COLO668 (cell line): ENCODE results near the gene OR6S1.
"Not testable (repeated sequence)": the region's sequence is repeated elsewhere in the genome, so short reads cannot be mapped to it uniquely, and the experiment has no call there.

Experiments
- DNase-seq: peaks from one replicate; lab custom pipeline; 2025; ENCODE audit not compliant: unreplicated experiment; lab: John Stamatoyannopoulos, UW

OR6S1 gene

DNA sequence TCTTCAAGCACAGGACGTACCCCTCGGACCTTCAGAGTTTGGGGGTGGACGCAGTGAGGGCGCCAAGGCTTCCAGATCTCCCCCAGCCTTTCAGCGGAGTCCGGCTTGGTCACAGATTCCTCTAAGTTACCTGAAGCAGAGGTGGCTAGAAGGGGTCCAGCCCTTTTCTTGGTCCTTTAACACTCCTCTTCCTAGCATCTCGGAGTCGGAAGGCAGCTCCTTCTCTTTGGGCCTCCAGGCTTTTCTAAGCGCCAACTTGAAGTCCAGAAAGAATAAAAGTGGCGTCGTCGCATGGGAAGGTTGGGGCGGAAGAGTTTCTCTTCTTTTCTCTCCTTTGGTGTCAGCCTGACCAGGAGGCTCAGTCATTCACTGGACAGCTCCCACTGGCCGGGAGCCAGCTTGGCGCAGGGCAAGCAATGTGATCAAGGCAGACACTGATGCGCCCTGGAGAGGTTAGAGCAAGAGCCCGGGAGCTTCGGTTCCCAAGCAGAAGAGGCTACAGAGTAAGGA, 9.6 kb downstream of the OR6S1 start:
- peak; percentile 9 for DNase-seq

DNA sequence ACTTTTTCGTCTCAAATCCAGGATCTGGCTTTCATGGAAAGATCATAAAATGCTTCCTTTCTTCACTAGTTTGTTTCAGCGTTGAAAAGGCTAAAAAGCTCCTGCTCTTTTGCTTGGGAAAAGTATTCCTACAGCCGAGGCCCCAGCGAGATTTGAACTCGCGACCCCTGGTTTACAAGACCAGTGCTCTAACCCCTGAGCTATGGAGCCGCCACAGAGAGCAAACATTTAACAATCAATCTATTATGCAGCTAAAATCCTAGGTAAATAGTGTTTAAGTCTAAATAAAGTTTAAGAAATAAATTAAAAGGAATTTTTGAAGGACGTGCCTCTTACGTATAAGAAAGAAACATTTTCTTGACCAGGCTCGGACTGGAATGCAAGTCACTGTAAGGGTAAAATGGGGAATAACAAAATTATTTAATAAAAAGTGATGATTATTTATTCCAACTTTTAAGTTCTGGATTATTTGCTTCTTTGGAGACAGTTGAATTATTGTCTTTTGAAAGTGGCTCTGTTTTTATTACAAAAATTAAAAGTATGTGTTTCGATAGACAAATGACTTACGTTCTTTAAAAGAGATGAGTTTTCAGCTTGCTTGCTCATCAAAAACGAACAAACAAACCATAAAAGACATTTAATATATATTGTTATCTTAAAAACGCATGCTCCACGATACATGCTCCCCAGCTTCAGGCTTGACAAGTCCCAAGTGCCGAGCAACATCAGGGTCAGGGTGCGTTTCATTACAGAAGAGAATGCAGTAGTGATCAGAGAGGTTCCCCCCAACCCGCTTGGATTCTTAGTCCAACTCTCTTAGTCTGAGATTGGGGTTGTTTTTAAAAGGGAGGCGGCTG, 10.2 kb downstream of the OR6S1 start:
- peak; percentile 38 for DNase-seq

DNA sequence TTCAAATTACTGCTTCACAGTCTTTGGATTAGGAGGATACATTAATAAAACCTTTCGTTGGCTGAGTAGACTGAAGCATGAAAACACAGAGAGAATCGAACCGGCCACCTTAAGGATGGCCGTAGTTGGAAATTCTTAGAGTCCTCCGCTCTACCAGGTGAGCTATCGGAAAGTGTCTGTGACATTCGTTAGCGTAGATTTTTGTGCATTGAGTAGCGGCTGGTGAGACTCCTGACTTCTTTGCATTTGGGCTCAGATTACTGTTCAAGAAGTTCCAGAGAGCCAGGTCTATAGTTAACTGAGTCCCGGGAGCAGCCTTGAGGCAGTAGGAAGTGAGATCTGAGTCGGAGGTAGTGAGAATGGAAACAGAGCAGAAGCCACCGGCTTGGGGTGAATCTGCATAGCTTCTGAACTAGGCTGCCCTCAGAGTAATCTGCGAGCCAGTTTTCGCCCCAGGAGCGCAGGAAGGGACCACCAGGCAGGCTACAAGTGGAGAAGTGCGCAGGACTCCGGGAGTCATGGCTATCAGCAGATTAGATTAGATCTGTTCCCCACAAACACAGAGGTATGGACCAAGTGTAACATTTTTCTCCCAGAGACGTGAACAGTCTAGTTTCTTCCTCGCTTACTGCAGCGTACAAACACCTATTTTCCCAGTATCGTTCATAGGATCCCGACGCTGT, 11.0 kb downstream of the OR6S1 start:
- no peak for DNase-seq

GRCh38 chr14:20628063-20628854, 13.2 kb downstream of the OR6S1 start:
- no peak for DNase-seq

DNA sequence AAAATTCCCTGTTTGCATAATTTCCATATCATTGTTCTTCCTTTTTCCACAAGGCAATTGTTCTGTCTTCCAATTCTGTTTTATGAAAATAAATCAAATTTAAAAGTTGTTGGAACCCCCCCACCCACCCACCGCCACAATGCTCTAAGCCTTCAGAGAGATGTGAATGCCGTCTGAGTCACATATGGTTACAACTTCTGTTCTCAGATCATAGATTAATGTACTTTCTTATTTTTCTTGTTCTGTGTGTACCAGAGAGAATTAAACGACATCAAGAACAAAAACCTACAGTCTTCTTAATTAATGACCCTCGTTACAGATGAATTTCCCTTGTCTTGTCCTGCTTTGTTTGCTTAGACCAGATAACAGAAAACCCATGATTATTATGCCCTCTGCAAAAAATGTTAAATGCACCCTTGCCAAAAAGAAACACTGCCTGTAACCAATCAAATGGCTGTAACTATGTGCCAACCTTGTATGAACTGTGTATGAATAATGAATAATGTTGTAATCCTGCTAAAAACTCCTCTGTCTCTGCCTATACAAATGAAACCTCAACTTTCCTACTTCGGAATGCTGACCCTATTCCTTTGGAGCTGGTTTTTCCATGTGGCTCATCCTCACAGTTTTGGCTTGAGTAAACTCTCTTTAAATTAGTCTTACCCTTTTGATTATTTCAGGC, 14.0 kb downstream of the OR6S1 start:
- DNase-seq = no peak

- DNase-seq = no peak
These were observed 15.2 kb downstream of the OR6S1 start for GRCh38 chr14:20626274-20626673.

GRCh38 chr14:20624495-20625070, 16.9 kb downstream of the OR6S1 start:
- DNase-seq = no peak

GRCh38 chr14:20623798-20624197, 17.7 kb downstream of the OR6S1 start:
- no peak for DNase-seq

DNA sequence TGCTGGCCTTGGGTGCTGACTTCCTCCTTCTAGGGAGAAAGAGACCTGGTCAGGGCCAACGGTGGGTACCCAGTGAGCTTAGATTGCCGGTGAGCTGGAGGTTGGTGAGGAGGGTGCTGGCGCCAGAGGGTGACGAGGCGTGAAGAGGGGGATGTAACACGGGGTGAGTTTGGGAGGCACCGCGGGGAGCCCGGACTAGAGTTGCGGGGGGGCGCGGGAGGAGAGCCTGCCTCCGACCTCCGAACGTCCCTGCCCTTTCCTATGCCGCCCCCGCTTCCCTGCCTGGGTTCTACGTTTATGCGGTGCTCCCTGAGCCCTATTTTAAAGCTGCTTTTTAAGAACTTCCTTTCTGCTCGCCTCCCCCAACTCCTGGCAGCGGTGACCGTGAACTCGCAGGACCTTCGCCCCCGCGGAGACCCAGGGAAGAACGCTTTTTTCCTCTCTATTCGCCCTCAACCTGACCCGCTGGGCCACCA, 18.6 kb downstream of the OR6S1 start:
- no peak for DNase-seq

- DNase-seq = no peak
These were observed 20.6 kb downstream of the OR6S1 start for GRCh38 chr14:20620798-20621478.

- DNase-seq = not testable (repeated sequence)
These were observed 21.8 kb downstream of the OR6S1 start for GRCh38 chr14:20619688-20620087.

GRCh38 chr14:20618271-20618749, 23.2 kb downstream of the OR6S1 start:
- DNase-seq = no peak

DNA sequence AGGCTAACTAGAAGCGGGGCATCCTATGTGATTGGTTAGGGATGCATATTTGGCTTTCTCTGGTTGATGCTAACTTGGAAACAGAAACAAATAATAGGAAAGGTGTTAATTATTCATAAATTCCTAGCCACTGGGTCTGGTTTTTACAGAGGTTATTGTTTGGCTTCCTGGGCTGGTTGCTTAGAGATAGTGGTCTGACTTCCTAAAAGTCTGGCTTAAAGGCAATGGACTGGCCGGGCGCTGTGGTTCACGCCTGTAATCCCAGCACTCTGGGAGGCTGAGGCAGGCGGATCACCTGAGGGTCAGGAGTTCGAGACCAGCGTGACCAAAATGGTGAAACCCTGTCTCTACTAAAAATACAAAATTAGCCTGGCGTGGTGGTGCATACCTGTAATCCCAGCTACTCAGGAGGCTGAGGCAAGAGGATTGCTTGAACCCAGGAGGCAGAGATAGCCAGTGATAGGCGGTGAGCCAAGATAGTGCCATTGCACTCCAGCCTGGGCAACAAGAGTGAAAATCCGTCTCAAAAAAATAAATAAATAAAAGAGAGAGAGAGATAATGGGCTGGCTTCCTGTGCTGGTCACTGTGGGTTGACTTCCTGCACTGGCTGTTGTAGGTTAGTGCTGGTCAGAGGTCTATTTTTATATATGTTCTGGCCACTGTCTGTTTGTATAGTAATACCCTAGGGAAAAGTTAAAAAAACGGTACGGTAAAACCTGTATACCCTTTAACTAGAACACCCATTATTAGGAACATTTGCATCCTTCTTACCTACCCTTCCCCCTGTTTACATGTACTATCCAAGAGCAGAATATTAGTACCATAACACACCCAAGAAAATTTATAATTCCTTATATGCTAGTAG, 24.1 kb downstream of the OR6S1 start:
- DNase-seq = no peak

DNA sequence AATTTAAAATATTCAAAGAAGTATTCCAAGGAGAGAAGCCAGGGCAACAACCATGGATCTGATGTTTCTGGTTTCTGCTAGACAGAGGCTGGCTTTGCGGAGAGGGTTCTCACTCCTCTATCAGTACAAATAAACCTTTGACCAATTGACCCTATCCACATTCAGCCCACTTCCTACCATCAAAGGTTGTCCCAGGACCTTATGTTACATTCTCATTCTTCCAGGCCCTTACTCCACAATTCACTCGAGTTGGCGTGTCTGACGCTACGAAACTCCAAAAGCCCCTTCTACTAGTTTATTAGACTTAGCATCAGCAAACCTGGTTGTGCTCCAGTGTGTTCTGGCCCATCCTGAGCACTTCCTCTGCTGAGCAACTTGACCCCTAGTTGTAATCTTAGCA, 25.5 kb downstream of the OR6S1 start:
- DNase-seq = no peak

- DNase-seq = no peak
These were observed 27.3 kb downstream of the OR6S1 start for GRCh38 chr14:20614038-20614840.

DNA sequence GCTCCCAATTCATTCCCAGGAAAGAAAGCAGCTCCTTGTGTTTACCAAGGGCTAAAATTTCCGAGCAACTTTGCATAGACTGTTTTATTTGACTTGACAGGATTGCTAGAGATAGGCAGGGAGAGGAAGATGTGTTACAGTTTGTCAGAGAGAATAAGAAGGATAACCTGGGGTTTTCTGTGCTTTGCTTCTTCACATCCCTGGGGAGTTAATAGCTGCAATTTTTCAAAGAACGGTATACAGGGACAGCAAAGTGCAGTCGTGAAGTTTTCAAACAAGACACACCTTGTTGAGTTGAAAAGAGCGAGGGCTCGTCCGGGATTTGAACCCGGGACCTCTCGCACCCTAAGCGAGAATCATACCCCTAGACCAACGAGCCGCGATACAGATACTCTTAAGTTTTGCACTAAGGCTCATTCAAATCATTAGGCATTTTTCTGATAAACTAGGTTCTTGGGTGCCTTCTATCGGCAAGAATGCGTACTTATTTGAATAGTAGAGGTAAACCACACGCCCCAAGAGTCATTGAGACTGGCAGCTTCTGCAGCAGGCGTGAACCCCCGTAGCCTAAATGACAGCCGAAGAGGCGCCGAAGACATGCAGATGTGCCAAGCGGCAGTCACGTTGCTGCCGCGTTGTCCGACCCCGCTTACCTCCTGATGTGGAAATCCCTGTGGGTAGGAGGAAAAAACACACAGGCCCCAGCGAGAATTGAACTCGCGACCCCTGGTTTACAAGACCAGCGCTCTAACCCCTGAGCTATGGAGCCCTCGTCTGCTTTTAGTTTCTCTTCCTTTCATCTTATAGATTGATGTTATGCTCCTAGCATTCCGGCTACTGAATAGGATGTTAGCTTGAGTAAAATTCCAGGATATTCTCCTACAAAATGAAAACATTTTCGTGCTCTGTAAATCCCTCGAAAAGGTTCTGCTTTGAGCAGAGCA, 28.1 kb downstream of the OR6S1 start:
- DNase-seq = peak; percentile 86

GRCh38 chr14:20612403-20612802, 29.1 kb downstream of the OR6S1 start:
- DNase-seq = no peak
